HEK293 (cell line): ENCODE data around the gene FARSA.

ENCODE experiments used
- CTCF ChIP-seq: fragments of 450-650 bp; formaldehyde crosslinking; IDR thresholded peaks from 2 replicates; pipeline ENCODE4 v1.5.1; 2016; ENCODE audit warnings: missing biosample characterization, missing genetic modification characterization
- ZBTB26 ChIP-seq: fragments of 450-650 bp; formaldehyde crosslinking; optimal IDR thresholded peaks from 2 replicates; pipeline ENCODE3; 2016; ENCODE audit warnings: missing biosample characterization, mild to moderate bottlenecking, missing genetic modification characterization
- ZNF202 ChIP-seq: fragments of 450-650 bp; formaldehyde crosslinking; IDR thresholded peaks from 2 replicates; pipeline ENCODE4 v1.5.1; 2016; ENCODE audit warnings: missing biosample characterization, missing genetic modification characterization, borderline replicate concordance
- ZNF341 ChIP-seq: fragments of 450-650 bp; formaldehyde crosslinking; IDR thresholded peaks from 2 replicates; pipeline ENCODE4; 2016; ENCODE audit warnings: low read depth, missing biosample characterization, missing genetic modification characterization

- TF ChIP-seq CTCF (tag by site-specific recombination) = no peak
- TF ChIP-seq ZBTB26 (tag by site-specific recombination) = no peak
- peak; percentile 17; the same call in 1 of the 2 replicates for TF ChIP-seq ZNF341 (tag by site-specific recombination)
- TF ChIP-seq ZNF202 (tag by site-specific recombination) = no peak
Measured at GRCh38 chr19:12952488-12953137, 19.1 kb upstream of the FARSA start.
